ENCODE measurements around the gene ZC3H7B. TPM values are rescaled to one million over a fixed set of nuclear protein-coding genes. Genes with fewer than 3 reads are reported as not detected.

The ZC3H7B gene
- total RNA-seq, 1 donor from 2014 or later, result 54.7 TPM

DNA sequence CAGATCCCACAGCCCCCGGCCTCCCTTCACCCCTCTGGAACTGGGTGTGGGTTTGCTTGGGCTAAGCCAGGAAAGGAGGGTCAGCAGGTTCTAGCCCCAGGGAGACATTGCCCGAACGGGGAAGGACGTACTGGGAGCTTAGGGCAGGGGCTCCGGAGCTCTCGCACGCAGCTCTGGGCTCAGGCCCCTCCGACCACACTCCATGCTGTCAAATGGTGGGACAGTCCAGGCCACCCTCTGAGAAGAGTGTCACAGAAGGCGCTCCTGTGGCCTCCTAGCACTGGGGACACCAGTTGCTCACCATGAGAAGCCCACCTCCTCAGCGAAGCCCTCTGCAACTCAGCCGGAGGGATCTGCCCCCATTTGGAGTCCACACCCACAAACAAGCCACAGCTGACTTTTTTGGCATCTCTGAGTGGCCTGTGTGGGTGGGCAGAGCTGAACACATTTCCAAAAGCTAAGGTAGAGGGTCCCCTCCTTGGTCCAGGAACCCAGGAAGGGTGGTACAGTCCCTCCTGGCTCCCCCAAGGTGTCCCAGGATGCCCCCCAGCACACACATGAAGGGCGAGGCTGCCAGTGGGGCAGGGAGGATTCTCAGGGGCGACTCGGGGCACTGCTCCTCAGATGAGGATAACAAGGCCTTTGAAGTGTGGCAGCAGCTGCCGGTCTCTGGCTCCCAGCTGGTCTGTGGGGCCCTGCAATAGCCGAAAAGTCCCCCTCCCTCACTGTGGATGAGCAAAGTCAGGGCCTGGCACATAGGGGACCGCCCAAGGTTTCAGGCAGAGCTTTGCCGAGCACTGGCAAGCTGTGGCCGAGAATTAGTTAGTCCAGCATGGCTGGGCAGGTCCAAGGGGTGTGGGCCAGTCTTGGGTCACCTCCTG lies 67.5 kb downstream of the ZC3H7B start:
- H3K36me3 Mint-ChIP-seq (ENCODE audit: low read depth), result no peaks in the 10 kb centered on the region
- no peak for DNase-seq (ENCODE audit: low spot score)
- H3K27me3 Mint-ChIP-seq (ENCODE audit: low read depth), result peaks cover 8% of the 10 kb centered on the region
- H3K27ac Mint-ChIP-seq (ENCODE audit: unreplicated experiment), result no peak overlapping the region
- no peak overlapping the region for H3K4me3 Mint-ChIP-seq (ENCODE audit: unreplicated experiment)
- no peaks in the 10 kb centered on the region for H3K9me3 Mint-ChIP-seq (ENCODE audit: low read depth)
- no peak for TF ChIP-seq CTCF (IDR thresholded peaks at IDR 0.05)
- H3K4me1 Mint-ChIP-seq (ENCODE audit: low read depth), result peaks cover 10% of the 10 kb centered on the region

- H3K27me3 Mint-ChIP-seq (ENCODE audit: low read depth), result peaks cover 8% of the 10 kb centered on the region
- H3K27ac Mint-ChIP-seq (ENCODE audit: unreplicated experiment), result no peak overlapping the region
- no peak for DNase-seq (ENCODE audit: low spot score)
- no peaks in the 10 kb centered on the region for H3K9me3 Mint-ChIP-seq (ENCODE audit: low read depth)
- H3K4me3 Mint-ChIP-seq (ENCODE audit: unreplicated experiment), result no peak overlapping the region
- TF ChIP-seq CTCF (IDR thresholded peaks at IDR 0.05), result no peak
- no peaks in the 10 kb centered on the region for H3K36me3 Mint-ChIP-seq (ENCODE audit: low read depth)
- peaks cover 10% of the 10 kb centered on the region for H3K4me1 Mint-ChIP-seq (ENCODE audit: low read depth)
Measured at GRCh38 chr22:41369424-41369745, 68.1 kb downstream of the ZC3H7B start.

GRCh38 chr22:41369837-41370236 lies 68.5 kb downstream of the ZC3H7B start:
- H3K27ac Mint-ChIP-seq (ENCODE audit: unreplicated experiment), result no peak overlapping the region
- TF ChIP-seq CTCF (IDR thresholded peaks at IDR 0.05), result no peak
- H3K36me3 Mint-ChIP-seq (ENCODE audit: low read depth), result no peaks in the 10 kb centered on the region
- peaks cover 11% of the 10 kb centered on the region for H3K4me1 Mint-ChIP-seq (ENCODE audit: low read depth)
- H3K9me3 Mint-ChIP-seq (ENCODE audit: low read depth), result no peaks in the 10 kb centered on the region
- DNase-seq (ENCODE audit: low spot score), result no peak
- H3K4me3 Mint-ChIP-seq (ENCODE audit: unreplicated experiment), result no peak overlapping the region
- H3K27me3 Mint-ChIP-seq (ENCODE audit: low read depth), result peaks cover 8% of the 10 kb centered on the region

DNA sequence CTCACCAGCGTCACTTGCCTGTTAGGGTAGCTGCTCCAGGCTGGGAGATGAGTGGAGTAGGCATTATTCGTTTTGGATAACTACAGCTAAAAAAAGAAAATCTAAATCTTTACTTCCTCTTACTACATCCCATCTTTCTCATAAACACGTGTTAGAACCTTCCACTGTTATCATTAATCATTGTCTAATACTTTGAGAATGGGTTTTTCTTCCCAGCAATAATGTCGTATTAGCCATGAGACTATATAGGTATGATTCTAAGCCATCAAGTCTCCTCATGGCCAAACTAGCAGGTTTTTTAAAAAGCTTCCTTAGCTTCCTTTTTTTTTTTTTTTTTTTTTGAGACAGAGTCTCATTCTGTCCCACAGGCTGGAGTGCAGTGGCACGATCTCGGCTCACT lies 76.5 kb downstream of the ZC3H7B start:
- H3K4me3 Mint-ChIP-seq (ENCODE audit: unreplicated experiment), result no peak overlapping the region

DNA sequence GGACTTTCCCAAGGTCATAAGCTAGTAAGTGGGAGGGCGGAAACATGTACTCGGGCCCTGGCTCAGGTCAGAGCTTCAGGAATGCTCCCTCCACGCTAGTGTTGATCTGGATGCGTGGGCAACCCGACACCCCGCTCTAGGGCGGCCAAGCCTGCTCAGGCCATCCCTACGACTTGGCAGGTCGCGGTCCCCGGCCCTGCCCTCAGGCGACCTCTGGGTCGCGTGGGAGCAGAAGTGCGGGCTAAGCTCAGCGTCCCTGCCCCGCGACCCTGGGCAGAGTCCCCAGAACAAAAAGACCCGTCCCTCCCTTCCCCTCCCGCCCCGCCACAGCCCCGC lies 79.6 kb downstream of the ZC3H7B start:
- H3K36me3 Mint-ChIP-seq (ENCODE audit: low read depth), result no peaks in the 10 kb centered on the region
- peaks cover 17% of the 10 kb centered on the region for H3K4me1 Mint-ChIP-seq (ENCODE audit: low read depth)
- no peaks in the 10 kb centered on the region for H3K27me3 Mint-ChIP-seq (ENCODE audit: low read depth)
- H3K9me3 Mint-ChIP-seq (ENCODE audit: low read depth), result no peaks in the 10 kb centered on the region
- H3K27ac Mint-ChIP-seq (ENCODE audit: unreplicated experiment), result peak overlapping the region; percentile 78
- DNase-seq (ENCODE audit: low spot score), result no peak
- H3K4me3 Mint-ChIP-seq (ENCODE audit: unreplicated experiment), result peak overlapping the region; percentile 86
- TF ChIP-seq CTCF (IDR thresholded peaks at IDR 0.05), result no peak

More for the DNA sequence above, 76.5 kb downstream of the ZC3H7B start:
- DNase-seq (ENCODE audit: low spot score), result no peak
- Mint-ChIP-seq H3K27me3 (ENCODE audit: low read depth) (no peaks in the 10 kb centered on the region), H3K27ac (ENCODE audit: unreplicated experiment) (no peak overlapping the region), H3K4me1 (ENCODE audit: low read depth) (peaks cover 16% of the 10 kb centered on the region), H3K9me3 (ENCODE audit: low read depth) (no peaks in the 10 kb centered on the region), H3K36me3 (ENCODE audit: low read depth) (no peaks in the 10 kb centered on the region)
- TF ChIP-seq CTCF (IDR thresholded peaks at IDR 0.05), result no peak
